Sigmoid colon (tissue), 4 donors: ENCODE data around the gene AQP5.

ENCODE experiments used
- EP300 ChIP-seq, 4 donors: sonication (generic); formaldehyde crosslinking; IDR thresholded peaks; one replicate each; pipeline ENCODE4 v1.6.1; 2017; ENCODE audit warnings: antibody characterized with exemption in 4 of 4
- POLR2A ChIP-seq, 2 donors: fragments of 450-650 bp; IDR thresholded peaks; one replicate each; pipeline ENCODE4 v1.6.1; 2016; ENCODE audit warnings: antibody characterized with exemption in 2 of 2, mild to moderate bottlenecking in 2 of 2, moderate library complexity in 2 of 2
- POLR2AphosphoS5 ChIP-seq, 4 donors: sonication (generic); formaldehyde crosslinking; IDR thresholded peaks; one replicate each; pipeline ENCODE4 v1.6.1; 2017; ENCODE audit warnings: antibody characterized with exemption in 4 of 4
- TF ChIP-seq, protein P1 (sequence below), 4 experiments: fragments of 450-650 bp in 3 of 4; fragments of 200-600 bp in 1 of 4; IDR thresholded peaks; one replicate each; pipeline ENCODE4 v1.5.1; 2016 to 2019; ENCODE audit warnings: antibody characterized with exemption in 4 of 4, mild to moderate bottlenecking in 3 of 4, moderate library complexity in 2 of 4

DNA sequence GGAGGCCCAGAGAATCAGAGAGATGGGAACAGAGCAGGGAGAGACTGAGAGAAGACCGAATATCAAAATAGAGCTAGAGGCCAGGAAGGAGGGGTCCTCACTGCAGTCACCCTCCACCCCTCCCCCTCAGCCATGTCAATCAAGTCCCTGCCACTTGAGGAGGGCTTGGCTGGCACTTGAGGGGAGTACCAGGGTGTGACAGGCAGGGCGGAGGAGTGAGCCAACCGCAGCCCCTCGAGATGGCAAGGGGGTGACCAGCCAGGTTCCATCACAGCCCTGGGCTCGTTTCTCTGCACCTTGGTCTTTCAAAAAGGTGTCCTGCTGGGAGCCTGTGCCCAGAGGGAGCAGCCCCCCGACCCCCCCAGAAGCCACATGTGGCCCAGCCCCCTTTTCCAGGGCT, 4.2 kb downstream of the AQP5 start:
- TF ChIP-seq, protein P1, sequence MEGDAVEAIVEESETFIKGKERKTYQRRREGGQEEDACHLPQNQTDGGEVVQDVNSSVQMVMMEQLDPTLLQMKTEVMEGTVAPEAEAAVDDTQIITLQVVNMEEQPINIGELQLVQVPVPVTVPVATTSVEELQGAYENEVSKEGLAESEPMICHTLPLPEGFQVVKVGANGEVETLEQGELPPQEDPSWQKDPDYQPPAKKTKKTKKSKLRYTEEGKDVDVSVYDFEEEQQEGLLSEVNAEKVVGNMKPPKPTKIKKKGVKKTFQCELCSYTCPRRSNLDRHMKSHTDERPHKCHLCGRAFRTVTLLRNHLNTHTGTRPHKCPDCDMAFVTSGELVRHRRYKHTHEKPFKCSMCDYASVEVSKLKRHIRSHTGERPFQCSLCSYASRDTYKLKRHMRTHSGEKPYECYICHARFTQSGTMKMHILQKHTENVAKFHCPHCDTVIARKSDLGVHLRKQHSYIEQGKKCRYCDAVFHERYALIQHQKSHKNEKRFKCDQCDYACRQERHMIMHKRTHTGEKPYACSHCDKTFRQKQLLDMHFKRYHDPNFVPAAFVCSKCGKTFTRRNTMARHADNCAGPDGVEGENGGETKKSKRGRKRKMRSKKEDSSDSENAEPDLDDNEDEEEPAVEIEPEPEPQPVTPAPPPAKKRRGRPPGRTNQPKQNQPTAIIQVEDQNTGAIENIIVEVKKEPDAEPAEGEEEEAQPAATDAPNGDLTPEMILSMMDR (IDR thresholded peaks at IDR 0.05): no peak
- TF ChIP-seq POLR2A (IDR thresholded peaks at IDR 0.05): no peak
- no peak for TF ChIP-seq POLR2AphosphoS5 (IDR thresholded peaks at IDR 0.05)
- no peak for TF ChIP-seq EP300 (IDR thresholded peaks at IDR 0.05)
